Fibroblast of lung (primary cell): Measurements from ENCODE around the gene CFAP410.

Experiments
- CTCF ChIP-seq, 2 donors: IDR thresholded peaks in 1 of 2; conservative IDR thresholded peaks in 1 of 2; 1 replicate in 1 of 2; 2 replicates in 1 of 2; pipeline ENCODE4 v1.5.1; 2011 to 2012; ENCODE audit warnings: low read length in 2 of 2, control low read depth in 1 of 2, inconsistent platforms in 1 of 2, low read depth in 1 of 2, mild to moderate bottlenecking in 1 of 2
- EZH2 ChIP-seq: IDR thresholded peaks from 2 replicates; pipeline ENCODE4 v1.5.1; 2012; ENCODE audit warnings: low read length, control low read depth, mild to moderate bottlenecking; ENCODE audit errors: missing control alignments

GRCh38 chr21:44283948-44284347, 55.2 kb downstream of the CFAP410 start:
- TF ChIP-seq CTCF (conservative IDR thresholded peaks at IDR 0.05 in 1 of 2, IDR thresholded peaks at IDR 0.05 in 1 of 2; ENCODE audit: low read depth in 1 of 2, low read length in 2 of 2) (no peak), EZH2 (no peak)
